ENCODE measurements around the gene DAB2IP.
"Not testable (repeated sequence)": the region's sequence is repeated elsewhere in the genome, so short reads cannot be mapped to it uniquely, and the experiment has no call there.

DAB2IP gene

GRCh38 chr9:121780177-121781040 is 129.0 kb downstream of the DAB2IP start:
- no peak for DNase-seq

DNA sequence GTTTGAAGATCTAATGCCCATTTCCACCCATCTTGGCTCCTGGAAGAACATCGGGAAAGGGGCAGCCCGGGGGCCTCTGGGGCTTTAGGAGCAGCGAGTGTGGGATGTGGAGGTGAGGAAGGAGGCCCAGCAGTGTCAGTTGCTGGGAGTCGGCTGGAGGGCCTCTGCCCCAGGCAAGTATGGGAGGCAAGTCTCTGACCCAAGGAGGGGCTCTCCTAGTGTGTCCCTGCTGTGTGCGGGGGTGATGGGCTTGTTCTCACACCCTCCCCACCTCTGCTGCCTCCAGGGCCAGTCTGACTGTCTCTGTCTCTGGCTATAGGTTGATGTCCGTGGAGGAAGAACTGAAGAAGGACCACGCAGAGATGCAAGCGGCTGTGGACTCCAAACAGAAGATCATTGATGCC is 129.7 kb downstream of the DAB2IP start:
- DNase-seq: no peak

DNA sequence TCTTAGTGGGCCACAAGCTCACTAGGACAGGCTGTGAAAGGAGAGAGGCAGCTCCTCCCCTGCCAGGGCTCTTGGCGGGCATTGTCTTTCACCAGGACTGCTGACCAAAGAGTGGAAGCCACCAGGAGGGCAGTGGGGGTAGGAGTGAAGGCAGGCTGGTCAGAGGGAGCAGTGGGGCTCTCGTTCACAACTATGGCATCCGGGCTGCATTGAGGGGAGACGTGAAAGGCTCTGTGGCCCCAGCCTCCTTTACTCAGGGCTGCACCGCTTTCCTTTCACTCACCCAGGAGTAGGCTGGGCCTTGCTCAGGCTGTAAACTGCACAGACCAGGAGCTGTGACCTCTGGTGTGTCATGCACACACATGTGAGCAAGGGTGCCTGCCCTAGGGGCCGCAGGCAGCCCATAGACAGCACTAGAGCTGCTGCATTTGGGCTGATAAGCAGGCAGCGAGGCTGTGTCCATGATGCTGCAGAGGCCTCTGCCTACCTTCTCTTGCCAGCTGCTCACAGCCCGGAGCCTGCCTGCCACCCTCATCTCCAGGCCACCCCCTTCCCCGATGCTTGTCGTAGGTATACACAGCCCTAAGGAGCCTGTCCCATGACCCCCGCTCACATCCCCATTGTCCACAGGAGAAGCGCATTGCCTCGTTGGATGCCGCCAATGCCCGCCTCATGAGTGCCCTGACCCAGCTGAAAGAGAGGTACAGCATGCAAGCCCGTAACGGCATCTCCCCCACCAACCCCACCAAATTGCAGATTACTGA is 130.4 kb downstream of the DAB2IP start:
- DNase-seq: no peak

- DNase-seq: no peak
These were observed 131.2 kb downstream of the DAB2IP start for GRCh38 chr9:121782514-121783110.

DNA sequence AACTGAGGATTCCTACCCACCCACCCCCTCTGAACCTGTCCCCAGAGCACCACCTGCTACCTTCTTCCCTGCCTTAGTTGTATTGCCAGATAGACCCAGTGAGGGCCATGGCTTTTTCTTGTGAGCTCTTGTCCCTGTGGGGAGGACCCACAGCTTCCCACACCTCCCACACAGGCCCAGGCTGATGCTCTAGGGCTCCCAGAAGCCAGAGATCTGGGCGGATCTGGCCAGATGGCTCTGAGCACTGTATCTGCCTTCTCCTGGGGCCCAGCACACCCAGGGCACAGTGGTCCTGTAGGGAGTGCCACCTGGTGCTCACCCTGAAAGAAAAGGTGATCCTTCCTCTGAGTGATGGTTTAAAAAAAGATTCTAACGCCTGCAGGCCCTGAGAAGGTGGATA is 131.7 kb downstream of the DAB2IP start:
- no peak for DNase-seq

DNA sequence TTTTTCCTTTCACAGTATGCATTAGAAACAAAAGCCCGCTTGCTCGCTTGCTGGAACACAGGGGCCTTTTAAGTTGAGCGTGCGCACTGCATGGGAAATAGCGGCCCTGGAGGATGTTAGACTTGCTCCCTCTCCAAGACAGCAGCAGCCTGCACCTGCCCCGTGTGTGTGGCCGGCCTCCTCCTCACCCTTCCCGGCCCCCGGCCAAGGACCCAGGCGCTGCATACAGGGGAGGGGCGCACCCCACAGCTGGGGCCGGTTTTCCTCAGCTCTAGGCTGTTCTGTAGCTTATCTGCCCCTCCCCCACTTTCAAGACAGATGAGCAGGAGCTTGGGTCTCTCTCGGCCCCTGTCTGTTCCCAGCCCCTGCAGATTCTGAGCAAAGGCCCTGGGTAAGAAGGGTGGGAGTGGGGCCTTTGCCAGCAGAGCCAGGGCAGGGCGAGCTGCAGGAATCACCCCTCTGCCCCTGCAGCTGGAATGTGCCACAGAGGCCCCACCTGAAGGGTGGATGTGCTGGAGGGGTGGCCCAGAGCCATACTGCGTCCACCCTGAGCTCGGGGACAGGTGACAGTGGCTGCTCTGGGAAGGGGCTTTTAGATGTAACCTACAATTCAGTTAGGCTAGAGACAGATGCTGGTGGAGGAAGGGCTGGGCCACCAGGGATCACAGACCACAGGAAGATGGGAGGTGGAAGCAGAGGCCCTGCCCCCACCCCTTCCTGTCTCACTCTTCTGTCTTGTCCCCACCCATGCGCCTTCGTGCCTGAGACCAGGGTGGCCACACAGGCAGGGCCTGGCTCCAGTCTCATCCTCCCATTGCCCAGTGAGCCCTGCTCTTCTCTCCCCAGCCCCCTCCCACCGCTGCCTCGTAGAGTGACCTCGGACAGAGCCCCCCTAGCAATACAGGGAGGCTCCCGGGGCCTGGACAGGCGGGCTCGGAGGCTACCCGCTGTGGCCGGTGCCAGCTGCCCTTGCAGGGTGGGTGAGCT is 132.4 kb downstream of the DAB2IP start:
- no peak for DNase-seq

GRCh38 chr9:121784731-121785411 is 133.4 kb downstream of the DAB2IP start:
- no peak for DNase-seq

DNA sequence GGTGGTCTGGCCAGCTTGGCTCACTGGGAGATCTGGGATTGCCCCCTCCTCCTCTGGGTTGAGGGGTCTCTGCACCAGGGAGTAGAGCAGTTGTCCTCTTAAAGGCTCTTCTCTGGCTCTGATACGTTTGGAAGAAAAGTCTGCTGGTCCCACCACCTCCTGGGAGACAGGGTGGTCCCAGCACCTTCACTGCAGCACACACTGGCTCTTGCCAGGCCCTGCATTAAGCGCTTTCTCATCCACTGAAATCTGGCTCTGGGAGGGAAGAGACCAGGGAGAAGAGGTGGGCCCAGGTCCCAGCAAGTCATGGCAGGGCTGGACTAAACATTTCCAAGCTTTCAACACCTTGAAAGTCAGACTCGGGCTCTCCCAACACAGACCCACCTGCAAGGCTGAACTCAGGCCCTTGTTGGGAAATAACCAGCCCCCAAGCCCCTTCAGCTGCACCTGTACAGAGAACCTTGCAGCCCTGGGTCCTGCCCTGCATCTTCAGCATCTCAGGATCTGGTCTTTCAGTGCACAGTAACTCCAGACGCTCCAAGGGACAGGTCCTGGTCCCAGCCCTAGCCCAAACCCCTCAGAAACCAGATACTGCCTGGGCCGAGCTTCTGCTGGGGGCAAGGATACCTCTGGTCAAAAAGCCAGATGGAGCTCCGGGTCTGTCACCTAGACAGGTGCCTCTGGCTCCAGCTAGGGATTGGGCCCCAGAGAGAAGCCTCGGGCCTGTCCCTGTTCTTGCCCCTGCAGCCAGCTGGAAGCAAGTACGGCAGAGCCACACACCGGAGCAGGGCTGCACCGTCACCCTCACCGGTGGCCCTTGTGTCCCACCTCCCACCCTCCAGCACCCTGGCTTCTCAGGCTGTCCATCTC is 134.5 kb downstream of the DAB2IP start:
- DNase-seq: no peak

- DNase-seq: no peak
These were observed 135.1 kb downstream of the DAB2IP start for GRCh38 chr9:121786543-121786948.

GRCh38 chr9:121786998-121787422 is 135.6 kb downstream of the DAB2IP start:
- no peak for DNase-seq

DNA sequence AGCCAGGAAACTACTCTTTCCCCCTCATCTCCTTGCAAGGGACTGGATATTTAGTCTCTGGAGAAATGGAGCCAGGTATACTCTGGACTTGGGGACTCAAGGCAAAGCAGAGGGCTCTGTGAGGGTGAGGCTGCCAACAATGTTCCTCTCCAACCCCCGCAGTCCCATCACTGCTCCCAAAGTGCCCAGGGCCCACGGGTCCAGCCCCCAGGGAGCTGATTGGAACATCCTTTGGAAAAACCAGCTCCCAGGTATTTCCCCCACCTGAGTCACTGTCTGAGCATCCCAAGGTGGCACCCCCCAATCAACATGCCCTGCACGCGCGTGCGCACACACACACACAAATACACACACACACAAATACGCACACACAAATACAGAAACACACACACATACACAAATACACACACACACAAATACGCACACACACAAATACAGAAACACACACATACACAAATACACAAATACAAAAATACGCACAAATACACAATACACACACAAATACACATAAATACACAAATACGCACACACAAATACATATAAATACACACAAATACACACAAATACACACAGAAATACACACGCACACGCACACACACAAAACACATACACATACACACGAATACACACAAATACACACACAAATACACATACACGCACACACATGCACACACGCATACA is 137.4 kb downstream of the DAB2IP start:
- DNase-seq: no peak

DNA sequence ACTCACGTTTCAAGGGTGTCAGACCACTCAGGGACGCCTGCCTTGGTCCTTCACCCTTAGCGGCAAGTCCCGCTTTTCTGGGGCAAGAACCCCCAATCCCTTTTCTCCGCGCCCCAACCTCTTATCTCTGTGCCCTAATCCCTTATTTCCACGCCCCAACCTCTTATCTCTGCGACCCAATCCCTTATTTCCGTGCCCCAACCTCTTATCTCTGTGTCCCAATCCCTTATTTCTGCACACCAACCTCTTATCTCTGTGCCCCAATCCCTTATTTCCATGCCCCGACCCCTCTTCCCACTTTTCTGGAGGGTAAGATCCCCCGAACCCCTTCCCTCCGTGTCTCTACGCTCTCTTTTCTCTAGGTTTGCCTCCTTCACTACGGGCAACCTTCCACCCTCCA is 139.4 kb downstream of the DAB2IP start:
- no peak for DNase-seq

GRCh38 chr9:121792476-121792875 is 141.0 kb downstream of the DAB2IP start:
- not testable (repeated sequence) for DNase-seq

DNA sequence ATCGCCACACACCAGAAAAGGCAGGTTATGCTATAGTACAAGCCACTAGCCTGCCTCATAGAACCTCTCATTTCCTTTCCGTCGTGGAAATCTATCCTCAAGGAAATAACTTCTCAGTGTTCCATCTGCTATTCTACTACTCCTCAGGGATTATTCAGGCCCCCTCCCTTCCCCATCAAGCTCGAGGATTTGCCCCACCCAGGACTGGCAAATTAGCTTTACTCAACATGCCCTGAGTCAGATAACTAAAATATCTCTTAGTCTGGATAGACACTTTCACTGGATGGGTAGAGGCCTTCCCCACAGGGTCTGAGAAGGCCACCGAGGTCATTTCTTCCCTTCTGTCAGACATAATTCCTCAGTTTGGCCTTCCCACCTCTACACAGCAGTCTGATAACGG is 142.9 kb downstream of the DAB2IP start:
- not testable (repeated sequence) for DNase-seq

DNA sequence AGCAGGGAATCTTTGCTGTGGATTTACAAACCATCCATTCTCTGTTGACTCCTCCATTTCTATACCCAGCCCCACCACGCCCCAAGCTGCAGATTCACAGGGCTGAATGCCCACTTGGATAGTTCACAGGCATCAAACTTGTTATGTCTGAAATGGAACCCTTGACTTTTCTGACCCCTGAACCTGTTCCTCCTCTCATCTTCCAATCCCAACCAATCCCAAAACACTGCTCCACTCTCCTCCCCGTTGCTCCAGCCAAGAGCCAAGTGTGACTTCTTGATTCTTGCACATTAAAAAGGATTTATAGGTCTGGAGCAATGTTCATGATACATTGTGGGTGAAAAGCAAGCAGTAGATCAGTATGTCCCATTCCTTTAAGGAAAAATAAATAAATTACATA is 145.6 kb downstream of the DAB2IP start:
- DNase-seq: no peak

- no peak for DNase-seq
These were observed 147.5 kb downstream of the DAB2IP start for GRCh38 chr9:121798941-121799340.

DNA sequence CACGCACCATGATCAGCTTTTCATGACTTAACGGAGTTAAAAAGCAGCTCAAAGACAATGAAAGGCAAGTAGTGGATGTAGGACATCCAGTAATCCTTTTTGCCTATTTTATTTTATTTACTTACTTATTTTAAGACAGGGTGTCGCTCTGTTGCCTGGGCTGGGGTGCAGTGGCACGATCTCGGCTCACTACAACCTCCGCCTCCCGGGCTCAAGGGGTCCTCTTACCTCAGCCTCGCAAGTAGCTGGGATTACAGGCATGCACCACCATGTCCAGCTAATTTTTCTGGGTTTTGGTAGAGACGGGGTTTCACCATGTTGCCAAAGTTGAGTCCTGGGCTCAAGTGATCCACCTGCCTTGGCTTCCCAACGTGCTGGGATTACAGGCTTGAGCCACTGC is 148.9 kb downstream of the DAB2IP start:
- no peak for DNase-seq

GRCh38 chr9:121801579-121801978 is 150.1 kb downstream of the DAB2IP start:
- no peak for DNase-seq

- DNase-seq: no peak
These were observed 151.3 kb downstream of the DAB2IP start for GRCh38 chr9:121802753-121803152.
